Bronchial epithelial cell (primary cell): Measurements from ENCODE around the gene PRKG1. TPM values are rescaled to one million over a fixed set of nuclear protein-coding genes. Genes with fewer than 3 reads are reported as not detected.

Source experiments
- DNase-seq: peaks from one replicate; pipeline ENCODE4 v3.0.0-alpha.2; 2010; ENCODE audit warnings: low read depth
- FAIRE-seq: peaks from 2 replicates; lab custom pipeline; 2011; peaks lifted over from hg19 to GRCh38; lab: Jason Lieb, UNC
- H3K27me3 ChIP-seq: 2 replicates; pipeline ENCODE4 v1.5.1; 2011; ENCODE audit warnings: low read length; ENCODE audit not compliant: control insufficient read depth, insufficient read depth
- H3K36me3 ChIP-seq: 2 replicates; pipeline ENCODE4 v1.5.1; 2011; ENCODE audit warnings: low read length; ENCODE audit not compliant: control insufficient read depth, insufficient read depth
- H3K4me3 ChIP-seq: 2 replicates; pipeline ENCODE4 v1.5.1; 2011; ENCODE audit warnings: mild to moderate bottlenecking, low read depth, low read length, control low read depth
- total RNA-seq: library from RNA; depleted of rRNA; stranded (reverse); fragments of >200 nt; gene quantifications from 2 replicates; pipeline ENCODE4 v1.2.1, GENCODE V29; 2014
- TF ChIP-seq, protein P1 (sequence below): IDR thresholded peaks from 2 replicates; pipeline ENCODE4 v1.5.1; 2011; ENCODE audit warnings: mild to moderate bottlenecking, moderate library complexity, low read length, control low read depth, inconsistent platforms; ENCODE audit not compliant: insufficient read depth, severe bottlenecking

PRKG1 gene
- total RNA-seq, 1 donor from 2014 or later = 0.26 TPM

DNA sequence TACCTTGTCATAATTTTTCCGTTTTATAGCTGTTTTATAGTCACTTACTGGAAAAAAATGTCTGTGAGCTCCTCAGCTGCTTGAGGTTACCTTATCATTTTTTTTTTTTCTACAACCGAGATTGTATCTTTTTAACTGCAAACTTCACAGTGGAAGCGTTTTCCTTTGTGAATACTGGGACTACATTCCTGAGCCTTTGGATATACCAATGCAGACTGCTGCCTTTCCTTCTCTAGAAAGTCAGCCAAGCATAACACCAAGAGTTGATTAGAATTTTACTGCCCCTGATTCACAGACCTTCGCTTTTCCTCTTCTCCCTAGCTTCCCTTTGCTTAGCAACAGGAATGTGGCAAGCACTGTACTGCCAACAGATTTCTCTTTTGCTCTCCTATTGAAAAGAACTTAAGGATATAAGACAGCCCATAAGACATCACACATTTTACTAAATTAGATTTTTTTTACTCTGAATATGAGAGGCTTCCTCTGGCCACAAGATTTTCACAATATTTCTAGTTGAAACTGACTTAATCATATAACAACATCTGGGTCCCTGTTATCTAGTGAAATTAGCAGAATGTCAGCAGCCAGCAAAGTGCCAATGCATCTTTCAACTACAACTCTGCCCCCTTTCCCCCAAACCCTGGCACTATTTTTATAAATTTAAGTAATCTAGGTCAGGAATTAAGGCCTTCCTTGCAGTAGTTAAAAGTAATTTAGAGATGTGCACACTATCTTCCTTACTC lies 170.6 kb downstream of the PRKG1 start:
- FAIRE-seq (no peak), DNase-seq (no peak)
- Histone ChIP-seq H3K27me3 (no peaks in the 10 kb centered on the region), H3K36me3 (no peaks in the 10 kb centered on the region), H3K4me3 (no peak overlapping the region)
- TF ChIP-seq, protein P1, sequence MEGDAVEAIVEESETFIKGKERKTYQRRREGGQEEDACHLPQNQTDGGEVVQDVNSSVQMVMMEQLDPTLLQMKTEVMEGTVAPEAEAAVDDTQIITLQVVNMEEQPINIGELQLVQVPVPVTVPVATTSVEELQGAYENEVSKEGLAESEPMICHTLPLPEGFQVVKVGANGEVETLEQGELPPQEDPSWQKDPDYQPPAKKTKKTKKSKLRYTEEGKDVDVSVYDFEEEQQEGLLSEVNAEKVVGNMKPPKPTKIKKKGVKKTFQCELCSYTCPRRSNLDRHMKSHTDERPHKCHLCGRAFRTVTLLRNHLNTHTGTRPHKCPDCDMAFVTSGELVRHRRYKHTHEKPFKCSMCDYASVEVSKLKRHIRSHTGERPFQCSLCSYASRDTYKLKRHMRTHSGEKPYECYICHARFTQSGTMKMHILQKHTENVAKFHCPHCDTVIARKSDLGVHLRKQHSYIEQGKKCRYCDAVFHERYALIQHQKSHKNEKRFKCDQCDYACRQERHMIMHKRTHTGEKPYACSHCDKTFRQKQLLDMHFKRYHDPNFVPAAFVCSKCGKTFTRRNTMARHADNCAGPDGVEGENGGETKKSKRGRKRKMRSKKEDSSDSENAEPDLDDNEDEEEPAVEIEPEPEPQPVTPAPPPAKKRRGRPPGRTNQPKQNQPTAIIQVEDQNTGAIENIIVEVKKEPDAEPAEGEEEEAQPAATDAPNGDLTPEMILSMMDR = no peak

DNA sequence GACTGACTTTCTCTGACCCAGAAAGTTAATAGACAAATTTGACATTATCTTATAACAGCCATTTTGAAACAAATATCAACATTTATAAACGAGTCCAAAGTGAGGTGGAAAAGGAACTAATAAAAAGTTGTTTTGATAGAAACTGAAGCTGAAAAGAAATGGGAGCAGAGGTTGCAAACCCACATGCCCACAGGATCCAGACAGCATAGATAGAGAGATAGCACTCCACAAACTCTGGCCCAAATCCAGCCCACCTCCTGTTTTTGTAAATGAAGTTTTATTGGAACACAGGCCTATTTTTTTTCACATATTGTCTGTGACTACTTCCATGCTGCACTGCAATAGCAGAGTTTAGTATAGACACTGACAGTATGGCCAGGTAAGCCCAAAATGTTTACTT lies 171.9 kb downstream of the PRKG1 start:
- TF ChIP-seq, protein P1 = no peak
- Histone ChIP-seq H3K27me3 (no peaks in the 10 kb centered on the region), H3K4me3 (no peak overlapping the region), H3K36me3 (no peaks in the 10 kb centered on the region)
- FAIRE-seq = no peak
- DNase-seq = no peak

DNA sequence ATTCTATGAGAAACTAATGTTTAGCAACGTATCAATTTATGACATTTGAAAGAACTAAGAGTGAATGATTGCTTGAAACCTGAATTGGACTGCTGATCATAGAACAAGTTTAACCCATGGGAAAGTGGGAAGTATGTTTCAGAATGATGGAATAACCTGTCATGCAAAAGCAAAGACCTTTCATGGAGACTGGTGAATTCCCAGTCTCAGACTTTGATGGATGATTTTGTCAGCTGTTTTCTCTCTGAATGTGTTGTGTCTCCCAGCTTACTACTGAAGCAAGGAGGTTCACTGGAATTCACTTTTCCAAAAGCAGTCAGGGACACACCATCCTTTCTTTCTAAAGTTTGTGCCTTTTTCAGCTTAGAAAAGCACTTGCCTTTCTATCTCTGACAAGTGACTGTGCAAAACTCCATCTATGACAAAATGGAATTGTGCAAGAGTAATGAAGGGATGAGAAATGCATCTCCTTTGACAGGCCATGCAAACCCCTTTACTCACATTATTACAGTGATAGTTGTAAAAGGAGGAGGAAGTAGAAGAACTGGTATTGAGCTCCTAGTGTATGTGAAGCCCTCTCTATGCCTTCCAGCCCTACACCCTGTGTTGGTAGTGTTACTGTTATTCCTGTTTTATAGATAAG lies 176.1 kb downstream of the PRKG1 start:
- Histone ChIP-seq H3K27me3 (no peaks in the 10 kb centered on the region), H3K36me3 (no peaks in the 10 kb centered on the region), H3K4me3 (no peak overlapping the region)
- no peak for DNase-seq
- TF ChIP-seq, protein P1 = no peak
- FAIRE-seq = no peak

DNA sequence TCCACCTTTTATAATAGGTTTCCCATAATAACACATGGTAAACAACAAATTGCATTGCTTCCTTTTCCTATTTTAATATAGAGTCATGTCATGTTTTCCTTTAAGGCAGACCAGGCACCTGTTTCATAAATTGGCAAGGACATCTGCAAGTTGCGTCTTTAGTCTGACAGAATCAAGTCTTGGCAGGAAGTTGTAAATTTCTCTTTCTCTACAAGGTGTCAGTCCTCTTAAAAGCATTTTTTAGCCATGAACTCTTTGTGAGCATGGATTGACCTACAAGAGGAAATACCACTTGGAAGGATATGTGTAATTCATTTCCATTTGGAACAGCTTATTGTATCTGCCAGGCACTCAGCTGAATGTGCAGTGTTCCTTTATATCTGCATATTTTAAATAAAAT lies 176.8 kb downstream of the PRKG1 start:
- TF ChIP-seq, protein P1 = no peak
- FAIRE-seq = no peak
- no peak for DNase-seq
- H3K27me3 ChIP-seq = no peaks in the 10 kb centered on the region
- no peak overlapping the region for H3K4me3 ChIP-seq
- H3K36me3 ChIP-seq = no peaks in the 10 kb centered on the region

DNA sequence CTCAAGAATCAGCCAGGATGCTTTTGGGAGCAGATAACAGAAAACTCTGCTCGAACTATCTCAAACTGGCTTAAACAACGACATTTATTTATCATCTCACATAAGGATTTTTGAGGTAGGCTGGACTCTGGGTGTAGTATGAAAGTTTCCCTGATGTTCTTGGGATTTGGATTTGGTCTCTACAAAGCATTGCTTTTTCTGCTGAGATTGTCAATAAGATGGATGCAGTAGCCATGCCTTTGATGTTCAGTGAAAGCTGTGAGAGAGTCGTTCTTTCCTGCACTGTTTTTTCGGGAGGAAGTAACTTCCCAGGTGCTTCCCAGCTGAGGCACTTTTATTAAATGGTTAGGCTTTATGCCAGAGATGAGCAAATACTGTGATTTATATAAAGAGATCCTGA lies 181.1 kb downstream of the PRKG1 start:
- TF ChIP-seq, protein P1 = no peak
- Histone ChIP-seq H3K27me3 (no peaks in the 10 kb centered on the region), H3K36me3 (no peaks in the 10 kb centered on the region), H3K4me3 (no peak overlapping the region)
- no peak for DNase-seq
- no peak for FAIRE-seq
